GM21825 (cell line): ENCODE results near the gene TNFRSF1B.

Experiments
- ATAC-seq: cut with Tn5 transposase; IDR thresholded peaks from one replicate; pipeline ENCODE4 v1.9.1; 2021; ENCODE audit warnings: mild to moderate bottlenecking, moderate library complexity; ENCODE audit not compliant: unreplicated experiment

The TNFRSF1B gene

GRCh38 chr1:12141163-12141850 is 25.5 kb upstream of the TNFRSF1B start:
- ATAC-seq, result no peak

GRCh38 chr1:12142141-12142823 is 24.5 kb upstream of the TNFRSF1B start:
- no peak for ATAC-seq

GRCh38 chr1:12142891-12143630 is 23.7 kb upstream of the TNFRSF1B start:
- ATAC-seq, result peak; percentile 2

GRCh38 chr1:12143631-12144155 is 23.1 kb upstream of the TNFRSF1B start:
- peak; percentile 28 for ATAC-seq

- ATAC-seq, result no peak
Observed at GRCh38 chr1:12144236-12144635, 22.6 kb upstream of the TNFRSF1B start.

GRCh38 chr1:12144969-12145368 is 21.8 kb upstream of the TNFRSF1B start:
- no peak for ATAC-seq

- ATAC-seq, result no peak
Observed at GRCh38 chr1:12145616-12146342, 21.0 kb upstream of the TNFRSF1B start.

GRCh38 chr1:12146343-12147112 is 20.3 kb upstream of the TNFRSF1B start:
- no peak for ATAC-seq

- no peak for ATAC-seq
Observed at GRCh38 chr1:12147201-12147701, 19.5 kb upstream of the TNFRSF1B start.

GRCh38 chr1:12148160-12148957 is 18.4 kb upstream of the TNFRSF1B start:
- ATAC-seq, result no peak

- ATAC-seq, result no peak
Observed at GRCh38 chr1:12148958-12149790, 17.6 kb upstream of the TNFRSF1B start.

- ATAC-seq, result no peak
Observed at GRCh38 chr1:12149791-12150175, 17.0 kb upstream of the TNFRSF1B start.

- ATAC-seq, result no peak
Observed at GRCh38 chr1:12150456-12151200, 16.2 kb upstream of the TNFRSF1B start.

GRCh38 chr1:12151465-12151864 is 15.3 kb upstream of the TNFRSF1B start:
- no peak for ATAC-seq

GRCh38 chr1:12152113-12152891 is 14.5 kb upstream of the TNFRSF1B start:
- ATAC-seq, result peak; percentile 62

- no peak for ATAC-seq
Observed at GRCh38 chr1:12153181-12153785, 13.5 kb upstream of the TNFRSF1B start.
